T-helper 22 cell (primary cell): Measurements from ENCODE around the gene MAST3.
A peak's percentile ranks its signal among the peaks of the same experiment; 100 is the strongest.

Source experiments
- DNase-seq: peaks from one replicate; pipeline ENCODE4 v3.0.0-alpha.2; 2020; ENCODE audit warnings: low read depth

MAST3 gene

GRCh38 chr19:18112989-18113478 lies 15.5 kb downstream of the MAST3 start:
- peak; percentile 47 for DNase-seq

GRCh38 chr19:18113827-18114226 lies 16.2 kb downstream of the MAST3 start:
- no peak for DNase-seq

DNA sequence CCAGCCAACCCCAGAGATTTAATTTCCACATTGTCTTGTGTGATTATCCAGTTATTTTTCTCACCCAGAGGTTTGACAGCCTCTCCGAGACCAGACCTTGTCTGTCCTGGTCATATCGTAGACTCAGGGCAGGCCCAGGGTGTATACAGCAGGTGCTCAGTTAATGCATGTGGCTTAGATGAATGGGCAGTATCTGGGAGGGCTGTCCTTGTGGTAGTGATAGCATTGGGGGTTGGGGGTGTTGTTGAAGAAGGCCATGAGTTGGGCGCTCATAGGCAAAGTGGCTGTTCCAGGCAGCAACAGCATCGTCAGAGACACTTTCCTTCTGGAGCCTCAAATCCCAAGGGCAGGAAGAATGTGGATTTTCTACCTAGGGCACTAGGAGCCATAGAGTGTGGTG lies 16.9 kb downstream of the MAST3 start:
- DNase-seq = no peak

DNA sequence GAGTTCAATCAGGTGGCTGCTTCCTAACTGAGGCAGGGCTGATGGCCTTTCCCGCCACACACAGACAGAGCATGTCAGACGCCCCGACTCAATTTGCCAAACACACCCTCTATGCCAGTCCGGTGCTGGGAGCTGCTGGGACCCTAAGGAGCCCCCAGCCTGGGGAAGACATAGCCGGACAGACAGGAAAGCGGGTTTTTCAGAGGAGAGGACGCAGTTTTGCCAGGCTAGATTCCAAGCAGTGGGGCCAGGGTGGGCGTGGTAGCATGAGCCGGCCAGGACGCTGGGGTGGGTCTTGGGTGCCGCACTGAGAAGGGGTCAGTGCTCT lies 19.8 kb downstream of the MAST3 start:
- no peak for DNase-seq

DNA sequence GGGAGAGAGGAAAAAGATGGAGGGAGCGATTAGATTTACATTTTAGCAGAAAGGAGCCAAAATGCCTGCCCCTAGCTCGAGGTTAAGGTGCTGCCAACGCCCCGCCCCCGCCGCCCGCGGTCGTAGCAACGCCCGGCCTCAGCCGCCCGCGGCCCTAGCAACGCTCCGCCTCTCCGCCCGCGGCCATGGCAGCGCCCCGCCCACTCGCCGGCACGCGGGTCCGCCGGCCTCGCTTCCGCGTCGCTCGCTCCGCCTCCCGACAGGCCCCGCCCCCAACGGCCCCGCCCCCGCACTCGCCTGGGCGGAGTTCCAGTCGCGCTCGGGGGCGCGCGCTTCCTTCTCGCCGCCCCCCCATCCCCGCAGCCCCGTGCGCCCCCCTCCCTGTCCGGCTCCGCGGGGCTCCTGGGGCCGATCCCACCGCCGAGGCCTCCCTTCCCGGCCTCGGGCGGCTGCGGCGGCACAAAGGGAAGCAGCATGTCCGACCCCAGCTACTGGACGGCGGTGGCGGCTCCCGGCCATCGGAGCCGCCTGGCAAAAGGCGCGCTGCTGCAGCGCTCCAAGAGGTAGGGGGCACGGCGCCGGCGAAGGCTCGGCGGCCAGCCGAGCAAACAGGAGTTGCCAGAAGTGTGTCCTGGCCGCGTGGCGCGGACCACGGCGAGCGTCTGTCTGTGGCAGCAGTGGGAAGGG lies 20.3 kb downstream of the MAST3 start:
- DNase-seq = peak; percentile 89

DNA sequence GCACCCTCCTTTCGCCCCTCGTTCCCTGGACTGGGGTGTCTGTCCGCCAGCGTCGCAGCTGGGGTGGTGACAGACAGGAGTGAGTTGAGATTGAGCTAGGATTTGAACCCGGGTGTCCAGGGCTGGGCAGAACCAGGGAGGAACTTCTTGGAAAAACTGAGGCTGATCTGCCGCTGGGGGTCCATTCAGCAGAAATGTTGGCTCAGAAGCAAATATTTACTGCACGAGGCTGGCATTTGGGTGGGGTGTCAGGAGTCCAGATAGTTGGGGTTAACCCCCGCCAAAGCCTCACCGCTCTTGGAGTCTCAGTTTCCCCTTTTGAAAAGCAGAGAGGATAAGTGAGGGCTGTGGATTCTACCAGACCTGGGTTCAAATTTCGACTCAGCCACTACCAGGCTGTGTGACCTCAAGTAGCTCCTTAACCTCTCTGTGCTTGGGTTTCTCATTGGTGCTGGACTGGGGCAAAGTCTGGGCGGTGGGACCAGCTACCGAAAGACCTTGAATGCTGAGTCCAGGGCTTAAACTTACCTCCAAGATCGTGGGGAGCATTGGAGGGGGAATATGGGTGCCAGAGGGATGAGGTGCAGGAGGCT lies 20.9 kb downstream of the MAST3 start:
- DNase-seq = no peak

DNA sequence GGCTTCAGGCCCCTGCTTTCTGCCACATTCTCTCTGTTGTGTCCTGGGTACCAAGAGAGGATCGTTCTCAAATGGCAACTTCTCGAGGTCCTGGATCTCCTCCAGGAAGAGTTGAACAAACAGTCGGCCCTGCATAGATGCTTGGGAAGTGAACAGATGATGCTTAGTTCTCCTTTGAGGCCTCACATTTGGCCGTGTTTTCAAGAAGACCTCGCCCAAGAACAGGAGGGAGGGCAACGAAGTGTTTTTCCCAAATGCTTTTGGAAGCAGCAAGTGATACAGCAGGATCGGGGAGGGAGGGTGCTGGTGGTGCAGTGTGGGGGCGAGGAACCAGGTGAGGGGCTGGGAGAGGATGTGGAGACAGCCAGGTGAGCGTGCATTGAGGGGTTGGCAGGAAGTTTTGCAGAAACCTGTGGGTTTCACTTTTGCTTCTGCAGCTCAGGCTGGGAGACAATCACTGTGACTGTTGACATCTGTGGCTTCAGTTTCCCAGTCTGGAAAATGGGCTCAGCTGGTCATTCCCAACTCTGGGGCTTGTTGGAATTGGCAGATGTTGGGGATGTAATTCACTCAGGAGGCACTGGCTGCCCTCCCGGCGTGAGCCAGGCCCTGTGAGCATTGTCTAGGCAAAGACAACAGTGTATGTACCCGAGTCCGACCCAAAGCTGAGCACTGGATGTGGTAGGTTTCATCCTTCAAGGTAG lies 21.6 kb downstream of the MAST3 start:
- DNase-seq = peak; percentile 33

DNA sequence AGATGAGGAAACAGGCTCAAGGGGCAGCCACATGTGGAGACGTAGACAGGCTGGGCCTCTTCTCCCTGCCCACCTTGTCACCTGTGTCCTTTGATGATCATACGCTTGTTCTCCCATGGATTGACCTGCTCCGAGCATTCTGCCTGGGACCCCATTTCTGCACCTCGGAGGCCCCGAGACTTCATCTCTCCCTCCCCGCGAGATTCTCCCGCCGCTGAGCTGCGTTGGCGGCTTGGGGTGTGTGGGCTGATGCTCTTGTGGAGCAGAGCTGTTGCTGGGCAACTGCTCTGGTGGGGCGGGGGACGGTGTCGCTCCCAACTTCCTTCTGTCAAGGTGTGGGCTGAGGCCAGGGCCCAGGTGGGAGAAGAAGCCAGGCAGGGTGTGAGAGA lies 22.1 kb downstream of the MAST3 start:
- DNase-seq = peak; percentile 40

- no peak for DNase-seq
These were observed 22.5 kb downstream of the MAST3 start for GRCh38 chr19:18120127-18120526.

- no peak for DNase-seq
These were observed 23.6 kb downstream of the MAST3 start for GRCh38 chr19:18121166-18121565.

DNA sequence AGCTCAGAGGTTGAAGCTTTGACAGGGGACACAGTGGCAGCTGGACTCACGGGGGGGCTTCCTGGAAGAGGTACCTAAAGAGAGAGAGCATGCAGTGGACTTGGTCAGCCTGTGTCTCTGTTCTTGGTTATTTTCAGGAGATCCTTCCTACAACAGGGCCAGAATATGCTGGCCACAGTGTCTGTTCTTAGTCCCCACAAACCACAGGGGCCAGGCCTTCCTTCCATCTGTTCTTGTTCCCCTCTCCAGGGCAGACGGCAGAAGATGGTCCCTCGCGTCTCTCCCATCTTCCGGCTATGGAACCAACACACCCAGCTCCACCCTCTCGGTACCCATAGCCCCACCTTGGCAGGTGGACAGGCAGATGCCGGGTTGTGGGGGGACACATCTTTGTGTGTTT lies 24.8 kb downstream of the MAST3 start:
- DNase-seq = no peak

GRCh38 chr19:18122860-18123795 lies 25.6 kb downstream of the MAST3 start:
- no peak for DNase-seq

DNA sequence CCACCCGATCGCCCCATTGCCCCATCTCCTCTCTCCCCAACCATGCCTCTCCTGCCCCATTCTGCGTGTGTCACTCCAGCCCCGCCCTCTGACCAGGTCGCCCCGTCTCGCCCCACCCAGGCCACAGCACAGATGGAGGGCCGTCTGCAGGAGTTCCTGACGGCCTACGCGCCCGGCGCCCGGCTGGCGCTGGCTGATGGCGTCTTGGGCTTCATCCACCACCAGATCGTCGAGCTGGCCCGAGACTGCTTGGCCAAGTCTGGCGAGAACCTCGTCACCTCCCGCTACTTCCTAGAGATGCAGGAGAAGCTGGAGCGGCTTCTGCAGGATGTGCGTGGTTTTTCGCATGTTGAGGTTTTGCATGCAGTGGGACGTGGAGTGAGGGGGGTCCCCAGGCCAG lies 26.2 kb downstream of the MAST3 start:
- DNase-seq = no peak

DNA sequence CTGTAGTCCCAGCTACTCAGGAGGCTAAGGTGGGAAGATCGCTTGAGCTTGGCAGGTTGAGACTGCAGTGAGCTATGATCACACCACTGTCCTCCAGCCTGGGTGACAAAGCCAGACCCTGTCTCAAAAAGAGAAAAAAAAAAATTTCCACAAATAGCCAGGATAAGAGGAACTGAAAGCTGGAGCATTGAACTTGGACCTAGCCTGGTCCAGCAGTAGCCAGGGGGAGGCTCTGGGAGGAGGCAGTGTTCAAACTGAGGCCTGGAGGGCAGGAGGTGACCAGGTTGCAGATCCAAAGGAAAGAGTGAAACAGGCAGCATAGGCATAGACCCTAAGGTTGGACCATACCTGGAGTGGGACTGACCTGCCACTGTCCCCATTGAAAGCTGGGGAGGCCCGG lies 28.5 kb downstream of the MAST3 start:
- DNase-seq = no peak

GRCh38 chr19:18128044-18128443 lies 30.5 kb downstream of the MAST3 start:
- DNase-seq = no peak

DNA sequence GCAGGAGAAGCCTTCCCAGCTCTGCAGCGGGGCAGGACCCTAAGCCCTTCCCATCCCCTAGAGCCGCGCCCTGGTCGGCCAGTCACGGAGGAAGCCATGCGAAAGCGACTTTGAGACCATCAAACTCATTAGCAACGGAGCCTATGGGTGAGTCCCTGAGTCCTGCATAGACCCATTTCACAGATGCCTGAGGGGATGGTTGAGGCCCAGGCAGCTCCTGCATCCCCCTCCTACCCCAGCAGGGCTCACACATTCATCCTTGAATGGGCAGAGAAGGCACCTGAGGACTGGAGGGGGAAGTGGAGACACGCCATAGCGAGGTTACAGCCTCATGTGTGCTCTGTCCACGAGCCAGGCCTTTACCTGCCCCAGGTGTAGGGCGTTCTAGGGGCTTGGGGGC lies 31.2 kb downstream of the MAST3 start:
- DNase-seq = no peak

GRCh38 chr19:18130523-18131242 lies 33.1 kb downstream of the MAST3 start:
- DNase-seq = no peak

GRCh38 chr19:18131841-18132596 lies 34.4 kb downstream of the MAST3 start:
- no peak for DNase-seq

DNA sequence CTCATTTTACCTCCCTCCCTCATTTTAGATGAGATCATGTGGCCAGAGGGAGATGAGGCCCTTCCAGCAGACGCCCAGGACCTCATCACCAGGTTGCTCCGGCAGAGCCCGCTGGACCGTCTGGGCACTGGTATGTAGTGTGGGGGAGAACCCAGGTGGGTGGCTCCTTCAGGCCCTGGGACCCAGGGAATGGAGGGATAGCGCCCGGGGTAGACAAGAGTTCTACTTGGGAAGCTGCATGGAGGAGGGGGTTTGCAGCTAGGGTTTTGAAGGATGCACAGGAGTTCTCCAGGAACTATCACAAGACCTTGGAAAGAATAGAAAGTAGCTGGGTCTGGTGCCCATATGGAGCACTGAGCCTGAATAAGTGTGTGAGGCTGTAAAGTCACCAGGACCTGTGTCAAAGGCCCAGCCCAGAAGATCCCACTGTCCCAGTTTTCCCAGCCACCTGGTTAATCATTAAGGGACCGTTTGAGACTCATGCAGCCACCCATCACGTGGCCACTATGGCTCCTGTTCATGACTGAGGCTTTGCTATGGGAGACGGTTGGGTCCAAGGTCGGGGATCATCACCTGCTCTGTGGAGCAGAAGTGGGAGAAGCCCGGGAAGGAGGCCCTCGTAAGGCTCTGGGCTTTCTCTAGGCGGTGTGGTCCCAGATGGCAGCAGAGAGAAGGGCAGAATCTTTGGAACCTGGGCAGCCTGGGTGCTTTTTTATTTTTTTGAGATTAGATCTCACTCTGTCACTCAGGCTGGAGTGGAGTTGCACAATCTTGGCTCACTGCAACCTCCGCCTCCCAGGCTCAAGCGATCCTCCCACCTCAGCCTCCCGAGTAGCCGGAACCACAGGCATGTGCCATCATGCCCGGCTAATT lies 38.4 kb downstream of the MAST3 start:
- DNase-seq = no peak

- no peak for DNase-seq
These were observed 39.7 kb downstream of the MAST3 start for GRCh38 chr19:18137242-18137641.
